LHCN-M2 (cell line): ENCODE results near the gene VPS11. TPM values are rescaled to one million over a fixed set of nuclear protein-coding genes. Genes with fewer than 3 reads are reported as not detected.
"Not testable (repeated sequence)": the region's sequence is repeated elsewhere in the genome, so short reads cannot be mapped to it uniquely, and the experiment has no call there.

ENCODE experiments used
- DNase-seq: peaks from one replicate; pipeline ENCODE4 v3.0.0-alpha.2; 2012; ENCODE audit warnings: low read depth
- total RNA-seq: library from RNA; depleted of rRNA; stranded (reverse); fragments of >200 nt; gene quantifications from 2 replicates; pipeline ENCODE4 v1.2.3, GENCODE V29; 2014

The VPS11 gene
- total RNA-seq, 1 experiment from 2014 or later, result 25.1 TPM

- DNase-seq, result not testable (repeated sequence)
These were observed 35.6 kb downstream of the VPS11 start for GRCh38 chr11:119103161-119103664.

DNA sequence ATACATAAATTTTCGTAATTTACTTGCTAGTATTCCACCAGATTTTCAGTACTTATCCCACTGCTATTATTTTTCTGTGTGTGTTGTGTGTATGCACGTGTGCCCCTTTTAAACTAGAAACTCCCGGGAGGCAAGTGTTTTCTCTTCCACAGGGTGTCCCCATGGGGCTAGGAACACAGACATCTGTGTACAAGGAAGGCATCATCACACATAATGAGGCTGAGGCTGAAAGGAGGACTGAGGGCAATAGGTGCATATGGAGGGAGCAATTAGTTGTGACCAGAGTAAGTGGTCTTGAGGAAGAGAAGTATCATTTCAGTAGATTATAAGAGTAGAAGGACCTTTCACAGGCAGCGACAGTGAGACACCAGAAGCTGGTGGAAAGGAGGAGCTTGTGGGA is 36.2 kb downstream of the VPS11 start:
- DNase-seq, result no peak

GRCh38 chr11:119106564-119107537 is 39.2 kb downstream of the VPS11 start, which contains the start of gene C2CD2L:
TSS of gene C2CD2L (plus strand) at chr11:119107344. CDS start at chr11:119107742, 398 bp downstream.
- peak; percentile 86 for DNase-seq

GRCh38 chr11:119107538-119108145 is 40.0 kb downstream of the VPS11 start:
- no peak for DNase-seq

DNA sequence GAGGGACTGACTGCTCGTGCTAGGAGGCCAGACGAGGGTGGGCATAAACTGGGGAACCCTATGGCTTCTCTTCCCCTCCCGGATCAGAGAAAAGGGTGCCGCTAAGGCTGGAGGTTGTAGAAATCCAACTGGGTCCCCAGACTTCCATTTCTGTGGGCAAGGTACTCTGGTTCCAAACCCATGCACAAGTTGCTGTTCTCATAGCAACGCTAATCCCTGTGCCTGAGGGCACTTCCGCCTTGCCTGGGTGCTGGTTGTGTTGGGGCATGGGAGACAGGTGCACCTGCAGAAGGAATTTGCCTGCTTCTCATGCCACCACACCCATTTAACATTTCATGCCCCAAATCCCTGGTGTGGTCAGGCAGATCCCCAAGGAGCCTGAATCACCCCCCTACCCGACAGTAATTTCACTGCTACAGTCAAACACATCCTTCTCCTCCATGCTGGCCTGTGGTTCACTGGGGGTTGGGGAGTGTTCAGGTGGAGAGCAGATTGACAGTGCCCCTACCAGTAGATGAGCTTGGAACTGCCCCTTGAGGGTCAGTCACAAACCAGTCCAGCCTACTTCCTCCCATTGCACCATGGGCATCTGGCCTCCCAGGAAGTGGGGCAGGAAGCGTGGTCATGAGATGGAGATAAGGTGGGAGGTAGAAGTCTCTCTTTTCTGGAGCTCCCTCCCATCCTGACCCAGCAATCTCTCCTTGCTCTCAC is 40.7 kb downstream of the VPS11 start:
- DNase-seq, result peak; percentile 57

- no peak for DNase-seq
These were observed 41.2 kb downstream of the VPS11 start for GRCh38 chr11:119108857-119109221.

DNA sequence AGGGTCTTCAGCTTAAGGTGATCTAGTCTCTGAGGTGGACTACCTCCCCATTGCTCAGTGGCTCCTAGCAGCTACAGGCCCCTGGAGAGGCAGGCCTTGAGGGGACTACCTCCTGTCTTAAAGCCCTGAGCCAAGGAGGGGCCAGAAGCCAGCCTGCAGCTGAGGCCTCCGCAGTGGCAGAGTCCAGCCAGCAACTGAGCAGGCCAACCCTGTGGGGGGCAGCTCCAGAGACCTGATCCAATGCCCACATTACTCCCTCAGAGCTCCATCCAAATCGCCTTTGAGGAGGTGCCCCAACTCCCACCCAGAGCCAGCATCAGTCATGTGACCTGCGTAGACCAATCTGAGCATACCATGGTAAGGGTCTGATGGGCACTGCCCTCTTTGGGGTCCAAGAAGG is 42.2 kb downstream of the VPS11 start:
- DNase-seq, result no peak

DNA sequence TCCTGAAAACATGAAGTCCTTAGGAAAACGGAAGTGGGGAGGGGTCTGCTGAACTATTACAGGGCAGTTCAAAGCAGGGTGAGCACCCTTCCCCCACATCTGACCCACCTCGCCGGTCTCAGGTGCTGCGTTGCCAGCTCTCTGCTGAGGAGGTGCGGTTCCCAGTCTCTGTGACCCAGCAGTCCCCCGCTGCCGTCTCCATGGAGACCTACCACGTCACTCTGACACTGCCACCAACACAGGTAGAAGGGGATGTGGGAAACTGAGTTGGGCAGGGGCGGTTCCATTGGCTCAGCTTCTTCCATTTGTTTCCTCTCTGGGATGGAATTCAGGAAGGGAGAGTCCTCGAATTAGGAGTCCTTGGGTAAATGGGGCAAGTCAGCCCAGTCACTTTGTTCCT is 42.8 kb downstream of the VPS11 start:
- no peak for DNase-seq

- DNase-seq, result no peak
These were observed 43.8 kb downstream of the VPS11 start for GRCh38 chr11:119111361-119111925.

GRCh38 chr11:119112314-119113020 is 44.8 kb downstream of the VPS11 start:
- DNase-seq, result no peak

- no peak for DNase-seq
These were observed 46.1 kb downstream of the VPS11 start for GRCh38 chr11:119113716-119114115.

DNA sequence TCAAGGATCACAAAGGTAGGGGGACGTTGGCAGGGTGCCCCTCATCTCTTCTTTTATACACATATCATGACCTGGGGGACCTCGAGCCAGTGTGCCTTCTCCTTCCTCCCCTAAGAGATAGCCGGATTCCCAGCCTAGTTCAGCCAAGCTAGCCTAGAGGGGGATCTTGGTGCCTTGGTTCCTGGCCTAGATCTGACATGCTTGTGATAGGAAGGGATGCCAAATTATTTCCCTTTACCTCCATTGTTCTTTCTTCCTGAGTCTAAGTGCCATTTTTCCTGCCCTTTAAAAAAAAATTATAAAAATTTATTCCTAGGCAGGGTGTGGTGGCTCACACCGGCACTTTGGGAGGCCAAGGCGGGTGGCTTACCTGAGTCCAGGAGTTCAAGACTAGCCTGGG is 46.7 kb downstream of the VPS11 start:
- DNase-seq, result no peak

DNA sequence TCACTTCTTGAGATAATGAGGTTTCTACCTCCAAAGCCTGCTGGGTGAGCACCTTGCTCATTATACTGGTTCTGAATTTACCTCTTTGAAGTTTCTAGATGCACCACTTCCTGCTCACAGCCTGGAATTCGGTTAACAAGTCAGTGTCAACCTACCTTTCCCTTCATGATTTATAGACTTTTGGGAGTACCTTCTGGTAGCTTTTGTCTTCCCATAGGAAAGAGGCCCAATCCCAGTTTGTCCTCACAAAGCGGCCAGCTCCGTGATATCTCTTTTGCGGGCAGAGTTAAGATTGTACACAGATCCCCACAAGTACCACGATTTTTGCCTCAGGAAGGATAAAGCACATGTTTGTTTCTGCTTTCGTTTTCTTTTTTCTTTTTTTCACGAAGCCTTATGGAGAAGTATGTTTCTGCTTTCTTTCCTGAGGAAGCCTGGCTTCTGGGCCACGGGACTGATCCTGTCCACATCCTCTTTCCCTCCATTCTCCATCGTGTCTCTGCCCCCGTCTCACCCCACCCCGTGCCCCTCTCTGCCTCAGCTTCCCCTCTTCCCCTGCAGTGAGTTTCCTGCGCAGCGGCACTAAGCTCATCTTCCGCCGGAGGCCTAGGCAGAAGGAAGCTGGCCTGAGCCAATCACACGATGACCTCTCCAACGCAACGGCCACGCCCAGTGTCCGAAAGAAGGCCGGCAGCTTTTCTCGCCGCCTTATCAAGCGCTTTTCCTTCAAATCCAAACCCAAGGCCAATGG is 48.0 kb downstream of the VPS11 start:
- DNase-seq, result no peak

- no peak for DNase-seq
These were observed 48.6 kb downstream of the VPS11 start for GRCh38 chr11:119116235-119116594.

GRCh38 chr11:119116601-119117000 is 49.0 kb downstream of the VPS11 start:
- no peak for DNase-seq

DNA sequence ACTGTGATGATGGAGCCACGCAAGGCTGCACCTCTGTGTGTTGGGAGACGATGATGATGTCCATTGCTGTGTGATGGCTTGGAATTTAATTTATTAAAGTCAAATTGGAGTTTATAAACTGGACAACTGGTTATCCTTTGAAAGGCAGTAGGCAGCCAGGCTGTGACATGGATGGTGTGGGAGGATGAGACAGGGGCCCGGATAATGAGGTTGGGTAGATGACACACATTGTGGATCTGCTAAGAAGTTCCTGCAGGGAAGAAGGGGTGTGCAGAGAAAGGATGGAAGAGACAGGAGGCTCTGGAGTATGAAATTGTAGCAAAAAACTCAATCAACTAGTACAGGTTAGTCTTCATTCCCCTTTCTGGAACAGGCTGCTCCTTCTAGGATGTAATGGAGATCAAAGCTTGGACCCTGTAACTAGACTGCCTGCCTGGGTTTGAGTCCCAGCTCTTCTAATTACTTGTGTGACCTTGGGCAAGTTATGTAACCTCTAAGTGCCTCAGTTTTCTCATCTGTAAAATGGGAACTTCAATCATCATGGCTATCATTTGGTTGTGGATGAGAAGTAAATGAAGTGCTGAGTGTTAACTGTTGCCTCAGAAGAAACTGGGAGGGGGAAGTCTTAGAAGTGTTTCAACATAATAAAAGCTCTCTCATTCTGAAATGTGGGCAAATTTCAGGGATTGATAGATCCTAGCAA is 49.5 kb downstream of the VPS11 start:
- no peak for DNase-seq

GRCh38 chr11:119118227-119118626 is 50.6 kb downstream of the VPS11 start:
- DNase-seq, result no peak

- no peak for DNase-seq
These were observed 51.3 kb downstream of the VPS11 start for GRCh38 chr11:119118946-119119345.

DNA sequence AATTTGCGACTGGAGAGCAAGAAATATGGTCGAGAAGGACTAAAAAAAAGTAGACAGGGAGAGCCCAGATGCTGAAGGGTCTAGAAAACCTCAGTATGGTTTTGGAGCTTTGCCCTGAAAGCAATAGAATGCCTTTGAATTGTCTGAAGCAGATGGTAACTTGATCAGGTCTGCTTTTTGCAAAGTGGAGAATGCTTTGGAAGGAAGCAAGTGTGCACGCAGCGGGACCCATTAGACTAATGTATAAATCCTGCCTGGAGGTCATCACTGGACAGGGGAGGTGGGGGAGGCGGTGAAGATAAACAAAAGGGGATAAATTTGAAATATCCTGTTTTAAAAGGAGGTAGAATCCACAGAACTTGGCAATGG is 53.0 kb downstream of the VPS11 start:
- DNase-seq, result peak; percentile 35
